Stimulated activated CD4-positive, alpha-beta T cell treated with anti-CD3 and anti-CD28 coated beads, Interleukin-1b, Interleukin-23, amount 100 ng/mL, for 4 hours (primary cell): Measurements from ENCODE around the gene ZNF212.

Experiments
- DNase-seq, 2 donors: peaks; one replicate each; pipeline ENCODE4 v3.0.0-alpha.2; 2020; ENCODE audit warnings: low read depth in 2 of 2

Gene ZNF212

GRCh38 chr7:149239345-149240143 lies at the start of gene ZNF212:
Gene ZNF212 (plus strand): TSS chr7:149239651. CDS start chr7:149239779, 128 bp downstream.
- DNase-seq: peak; percentile 79 to 84

- DNase-seq: no peak
These were observed 47.6 kb upstream of the ZNF212 start for GRCh38 chr7:149191851-149192250.

- DNase-seq: no peak
These were observed 44.7 kb upstream of the ZNF212 start for GRCh38 chr7:149194799-149195179.

GRCh38 chr7:149195180-149196150 lies 44.0 kb upstream of the ZNF212 start, which contains the start of gene ZNF282:
Gene ZNF282 (plus strand): TSS chr7:149195546. CDS start chr7:149195590, 44 bp downstream.
- peak; percentile 48 to 71 for DNase-seq

DNA sequence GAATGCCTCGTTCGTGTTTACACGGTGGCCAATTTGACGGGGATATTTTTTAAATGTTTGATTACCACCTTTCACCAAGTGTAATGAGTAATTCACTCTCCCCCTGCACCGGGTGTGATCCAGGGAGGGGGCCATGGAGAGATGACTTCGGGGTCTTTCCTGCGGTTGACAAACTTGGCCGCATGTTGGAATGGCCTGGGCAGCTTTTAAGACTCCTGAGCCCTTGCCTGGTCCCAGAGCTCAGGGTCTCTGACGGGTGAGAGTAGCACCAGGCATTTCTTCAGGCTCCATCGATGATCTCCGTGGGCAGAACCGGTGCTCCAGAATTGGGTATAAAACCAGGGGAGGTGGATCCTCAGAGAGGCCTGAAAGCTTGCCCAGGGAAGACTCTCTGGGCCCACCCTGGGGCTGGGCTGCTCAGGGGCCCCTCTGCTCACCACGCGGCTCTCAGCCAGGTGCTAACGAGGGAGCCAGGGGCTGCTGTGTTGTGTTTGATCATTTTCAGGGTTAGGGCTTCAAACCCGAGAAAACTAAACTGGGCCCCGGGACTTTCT lies 43.2 kb upstream of the ZNF212 start:
- peak; percentile 1 to 6 for DNase-seq

GRCh38 chr7:149196705-149197171 lies 42.7 kb upstream of the ZNF212 start:
- DNase-seq: peak in 1 of 2 donors; percentile 11

DNA sequence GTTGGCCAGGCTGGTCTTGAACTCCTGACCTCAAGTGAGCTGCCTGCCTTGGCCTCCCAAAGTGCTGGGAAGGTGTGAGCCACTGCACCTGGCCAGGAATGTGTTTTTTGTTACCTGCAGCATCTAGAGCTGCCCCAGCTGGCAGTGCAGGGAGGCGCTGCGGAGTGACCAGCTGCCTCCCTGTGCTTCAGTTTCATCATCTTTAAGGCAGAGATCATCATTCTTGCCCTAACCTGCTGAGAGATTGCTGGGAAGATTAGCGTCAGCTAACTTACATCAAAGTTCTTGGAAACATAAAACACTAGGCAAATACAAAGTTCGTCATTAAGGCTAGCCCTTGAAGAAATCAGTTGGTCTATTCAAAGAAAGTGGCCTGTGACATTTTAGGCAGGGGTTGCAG lies 41.8 kb upstream of the ZNF212 start:
- DNase-seq: no peak

- no peak for DNase-seq
These were observed 41.2 kb upstream of the ZNF212 start for GRCh38 chr7:149198161-149198816.

DNA sequence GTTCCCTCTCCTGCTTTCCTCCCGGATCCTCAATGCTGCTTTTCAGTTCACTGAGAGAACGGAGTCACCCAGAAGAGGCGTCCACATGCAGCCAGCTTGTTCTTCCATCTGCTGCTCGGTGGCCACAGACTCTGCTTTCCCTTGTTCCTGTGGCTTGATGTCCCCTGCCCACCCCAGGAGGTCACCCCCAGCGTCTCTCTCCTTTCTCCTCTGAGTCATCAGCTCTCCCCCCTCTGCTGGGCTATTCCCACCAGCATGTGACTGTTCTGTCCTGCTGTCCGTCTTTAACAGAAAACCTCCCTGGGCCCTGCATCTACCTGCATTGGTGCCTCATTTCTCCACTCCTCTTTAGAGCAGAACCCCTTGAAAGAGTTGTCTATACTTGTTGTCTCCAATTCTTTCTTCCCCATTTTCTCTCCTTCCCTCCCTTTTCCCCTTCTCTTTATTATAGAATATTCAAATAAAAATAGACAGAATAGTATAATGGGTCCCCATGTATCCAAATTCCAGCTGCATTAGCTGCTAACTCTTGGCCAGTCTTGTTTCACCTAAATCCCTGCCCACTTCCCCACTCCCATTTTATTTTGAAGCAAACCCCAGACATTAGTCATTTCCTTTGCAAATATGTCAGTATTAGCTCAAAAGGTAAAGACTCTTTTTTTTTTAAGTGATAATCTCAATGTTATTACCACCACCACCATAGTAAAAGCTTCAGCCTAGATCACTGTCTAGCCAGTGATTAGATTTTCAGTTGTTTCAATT lies 40.0 kb upstream of the ZNF212 start:
- DNase-seq: no peak

DNA sequence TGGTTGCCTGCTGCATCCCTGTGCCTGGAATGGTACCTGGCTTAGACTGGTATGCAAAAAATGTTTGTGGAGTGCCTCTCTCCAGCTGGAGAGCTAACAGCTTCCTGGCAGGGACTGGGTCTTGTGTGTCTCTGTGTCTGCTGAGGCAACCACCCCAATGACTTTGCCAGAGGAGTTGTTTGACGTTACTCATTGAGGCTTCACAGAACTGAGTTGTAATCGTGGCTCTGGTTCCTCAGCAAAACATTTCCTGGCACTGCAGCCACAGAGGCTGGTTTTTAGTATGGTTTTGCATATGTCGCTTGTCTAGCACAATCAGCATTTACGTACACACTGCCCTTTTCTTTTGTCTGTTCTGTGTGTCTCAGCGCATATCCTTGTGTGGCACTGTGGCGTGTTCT lies 36.6 kb upstream of the ZNF212 start:
- DNase-seq: no peak

DNA sequence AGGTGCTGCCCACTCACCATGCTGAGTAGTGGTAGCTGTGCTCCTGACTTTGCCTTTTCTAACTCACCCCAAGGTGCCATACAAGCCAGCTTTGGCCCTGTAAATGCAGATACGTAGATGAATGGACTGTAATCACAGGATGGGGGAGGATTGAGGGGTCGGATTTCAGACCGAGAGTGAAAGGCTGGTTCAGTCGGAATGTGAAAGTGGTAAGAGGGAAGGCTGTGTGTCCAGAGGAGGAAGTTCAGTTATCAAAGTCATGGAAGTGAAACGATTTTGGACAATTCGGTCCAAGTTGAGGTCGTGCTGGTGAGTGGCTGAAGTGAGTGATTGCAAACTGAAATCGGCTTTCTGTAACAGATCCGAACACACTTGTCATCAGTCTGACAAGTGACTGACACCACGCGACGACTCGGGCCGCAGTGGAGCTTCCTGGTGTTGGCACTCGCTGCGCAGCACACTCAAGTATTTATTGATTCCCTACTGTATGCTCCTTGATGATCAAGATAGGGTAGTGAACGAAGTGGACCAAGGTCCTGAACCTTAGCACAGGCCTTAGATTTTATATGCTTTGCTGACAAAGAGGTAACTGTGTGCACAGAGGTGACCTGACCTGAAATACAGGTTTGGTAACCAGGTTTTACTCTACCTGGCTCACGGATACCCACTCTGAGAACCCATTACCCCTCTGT lies 33.6 kb upstream of the ZNF212 start:
- DNase-seq: no peak

DNA sequence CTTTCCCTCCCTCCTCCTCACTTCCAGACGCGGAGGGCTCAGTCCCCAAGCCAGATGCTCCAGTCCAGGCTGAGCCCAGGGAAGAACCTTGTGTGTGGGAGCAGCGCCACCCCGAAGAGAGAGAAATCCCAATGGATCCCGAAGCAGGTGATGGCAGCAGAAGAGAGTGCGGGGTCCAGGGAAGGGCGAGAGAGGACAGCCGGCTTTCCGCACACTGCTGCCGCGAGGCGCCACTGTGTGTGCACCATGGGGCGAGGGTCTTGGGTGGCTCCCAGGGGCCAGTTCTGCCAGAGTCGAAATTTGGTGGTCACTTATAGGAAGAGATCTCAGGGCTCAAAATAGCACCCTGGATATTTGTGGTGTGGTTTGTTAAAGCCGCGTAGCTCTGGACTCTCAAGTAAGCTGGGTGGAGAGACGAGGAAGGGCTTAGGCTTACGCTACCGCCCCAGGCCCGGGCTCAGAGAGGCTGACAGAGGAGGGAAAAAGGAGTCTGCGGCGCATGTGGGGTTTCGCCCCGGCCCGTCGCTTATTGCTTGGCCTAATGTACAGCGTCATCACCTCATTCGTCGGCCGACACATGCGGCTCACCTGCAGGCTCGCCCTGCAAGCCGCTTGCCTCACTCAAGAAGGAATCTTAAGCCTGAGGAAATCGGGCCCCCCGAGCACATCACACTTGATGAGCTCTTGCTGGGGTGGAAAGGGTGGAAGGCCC lies 32.0 kb upstream of the ZNF212 start:
- DNase-seq: no peak

- DNase-seq: peak; percentile 56 to 69
These were observed 29.8 kb upstream of the ZNF212 start for GRCh38 chr7:149209518-149210269.

DNA sequence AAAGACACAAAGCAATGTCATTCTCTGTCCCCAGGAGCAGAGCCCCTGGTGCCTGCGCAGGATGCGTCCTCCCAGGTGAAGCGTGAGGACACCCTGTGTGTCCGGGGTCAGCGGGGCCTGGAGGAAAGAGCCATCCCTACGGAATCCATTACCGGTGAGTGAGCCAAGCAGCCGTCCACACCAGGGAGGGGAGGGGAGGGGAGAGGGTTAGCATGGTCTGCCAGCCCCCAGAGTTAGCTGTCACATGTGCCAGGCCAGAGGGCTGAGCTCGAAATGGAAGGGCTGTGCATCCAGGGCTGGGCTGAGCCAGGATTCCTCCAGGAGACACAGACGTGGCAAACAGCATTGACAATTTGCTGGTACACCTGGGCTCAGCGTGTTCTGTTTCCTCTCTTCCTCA lies 28.9 kb upstream of the ZNF212 start:
- DNase-seq: no peak

- no peak for DNase-seq
These were observed 25.3 kb upstream of the ZNF212 start for GRCh38 chr7:149214020-149214720.

DNA sequence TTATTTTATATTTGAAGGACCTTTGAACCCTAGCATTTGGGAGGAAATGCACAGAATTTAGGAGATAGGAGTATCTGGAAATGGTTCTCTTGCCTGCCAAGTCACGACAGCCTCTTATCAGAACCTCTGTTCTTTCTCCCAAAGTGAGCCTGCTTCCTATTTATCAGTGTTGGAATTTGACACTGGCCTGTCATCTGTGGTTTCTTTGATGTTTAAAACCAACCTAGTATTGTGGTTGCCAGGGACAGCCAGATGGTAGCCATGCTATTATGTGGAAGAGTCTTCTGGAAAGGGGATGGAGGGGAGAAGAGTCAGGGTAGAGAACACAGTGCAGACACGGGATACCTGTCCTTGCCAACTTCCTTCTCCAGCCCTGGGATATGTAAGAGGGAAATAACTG lies 23.0 kb upstream of the ZNF212 start:
- DNase-seq: no peak

DNA sequence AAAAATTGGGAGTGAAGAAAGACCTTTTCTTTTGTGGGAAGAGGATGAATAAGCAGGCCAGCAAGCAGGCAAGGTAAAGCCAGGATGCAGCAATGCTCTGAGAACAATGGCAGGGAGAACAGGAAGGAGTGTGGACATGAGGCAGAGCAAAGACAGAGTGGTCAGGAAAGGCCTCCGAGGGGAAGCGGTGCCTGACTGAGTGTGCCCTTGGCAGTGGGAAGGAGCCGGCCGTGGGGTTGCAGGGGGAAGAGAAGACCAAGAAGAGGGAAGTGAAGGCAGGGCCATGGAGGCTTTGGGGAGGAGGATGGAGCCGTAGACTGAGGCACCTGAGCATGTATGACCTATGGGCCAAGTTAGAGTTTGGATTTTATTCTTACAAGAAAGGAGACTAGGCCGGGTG lies 21.9 kb upstream of the ZNF212 start:
- no peak for DNase-seq
